Esophagus muscularis mucosa (tissue), 4 donors: ENCODE measurements around the gene SEC61B. TPM values are rescaled to one million over a fixed set of nuclear protein-coding genes. Genes with fewer than 3 reads are reported as not detected.
"Not testable (repeated sequence)": the region's sequence is repeated elsewhere in the genome, so short reads cannot be mapped to it uniquely, and the experiment has no call there.

Experiments
- DNase-seq: peaks from one replicate; pipeline ENCODE4 v3.0.0-alpha.2; 2017; ENCODE audit errors: extremely low spot score
- H3K27ac ChIP-seq, 4 donors: fragments of 200-600 bp; sonication (generic); replicated peaks in 1 of 4; 1 replicate in 3 of 4; 2 replicates in 1 of 4; pipeline ENCODE4 v1.5.1; 2016 to 2019; ENCODE audit warnings: mild to moderate bottlenecking in 1 of 4
- H3K27me3 ChIP-seq, 4 donors: fragments of 200-600 bp; sonication (generic); one replicate each; pipeline versions ENCODE4 v1.5.1 to v1.6.0; 2016 to 2019
- H3K36me3 ChIP-seq, 4 donors: fragments of 200-600 bp; sonication (generic); one replicate each; pipeline ENCODE4 v1.5.1; 2016 to 2019
- H3K4me1 ChIP-seq, 4 donors: fragments of 200-600 bp; sonication (generic); one replicate each; pipeline ENCODE4 v1.5.1; 2016 to 2019
- H3K4me3 ChIP-seq, 4 donors: fragments of 200-600 bp; sonication (generic); 1 replicate in 2 of 4; 2 replicates in 2 of 4; pipeline ENCODE4 v1.5.1; 2016 to 2019; ENCODE audit warnings: mild to moderate bottlenecking in 4 of 4, moderate library complexity in 1 of 4
- H3K9me3 ChIP-seq, 4 donors: fragments of 200-600 bp; sonication (generic); 1 replicate in 3 of 4; 2 replicates in 1 of 4; pipeline ENCODE4 v1.5.1; 2016 to 2019
- CTCF ChIP-seq, 3 experiments: fragments of 200-600 bp in 2 of 3; fragments of 450-650 bp in 1 of 3; sonication (generic) in 2 of 3; IDR thresholded peaks; one replicate each; pipeline ENCODE4 v1.5.1; 2017 to 2019; ENCODE audit warnings: antibody characterized with exemption in 3 of 3, mild to moderate bottlenecking in 2 of 3, moderate library complexity in 1 of 3
- EP300 ChIP-seq: sonication (generic); formaldehyde crosslinking; IDR thresholded peaks from one replicate; pipeline ENCODE4 v1.6.1; 2017; ENCODE audit warnings: antibody characterized with exemption
- POLR2A ChIP-seq: fragments of 450-650 bp; IDR thresholded peaks from one replicate; pipeline ENCODE4 v1.6.1; 2017; ENCODE audit warnings: antibody characterized with exemption, moderate library complexity, mild to moderate bottlenecking, low read depth
- POLR2AphosphoS5 ChIP-seq, 2 donors: sonication (generic); formaldehyde crosslinking; IDR thresholded peaks; one replicate each; pipeline ENCODE4 v1.6.1; 2017; ENCODE audit warnings: antibody characterized with exemption in 2 of 2
- WGBS: methylation state at CpG from one replicate; pipeline ENCODE4 v1.1.5; 2018; 5-methylcytosine and 5-hydroxymethylcytosine counted together
- intact Hi-C: fragments of 100-400 bp; cut with DNase I; formaldehyde crosslinking; loops from one replicate; pipeline ENCODE4 v1.15.1; 2023
- total RNA-seq, 4 donors: library from RNA; depleted of rRNA; stranded (reverse); fragments of >200 nt; gene quantifications; one replicate each; pipeline versions ENCODE4 v1.1.0 to v1.2.1, GENCODE V29; 2016

Gene SEC61B
- total RNA-seq, 4 donors from 2014 or later: 53.6 to 67.9 (median 62.9) TPM

- Histone ChIP-seq H3K4me1 (no peaks in the 10 kb centered on the region), H3K27me3 (no peaks in the 10 kb centered on the region), H3K9me3 (no peaks in the 10 kb centered on the region), H3K36me3 (no peaks in the 10 kb centered on the region), H3K27ac (no peak overlapping the region), H3K4me3 (no peak overlapping the region)
- 73% methylated on average over 2 of the region's 2 CpGs for WGBS
- TF ChIP-seq CTCF (IDR thresholded peaks at IDR 0.05) (no peak), POLR2AphosphoS5 (IDR thresholded peaks at IDR 0.05) (no peak), POLR2A (no peak), EP300 (no peak)
- intact Hi-C loops: no loop called here
- DNase-seq: peak; percentile 29
These were observed 28.6 kb upstream of the SEC61B start for GRCh38 chr9:99193466-99193821.

DNA sequence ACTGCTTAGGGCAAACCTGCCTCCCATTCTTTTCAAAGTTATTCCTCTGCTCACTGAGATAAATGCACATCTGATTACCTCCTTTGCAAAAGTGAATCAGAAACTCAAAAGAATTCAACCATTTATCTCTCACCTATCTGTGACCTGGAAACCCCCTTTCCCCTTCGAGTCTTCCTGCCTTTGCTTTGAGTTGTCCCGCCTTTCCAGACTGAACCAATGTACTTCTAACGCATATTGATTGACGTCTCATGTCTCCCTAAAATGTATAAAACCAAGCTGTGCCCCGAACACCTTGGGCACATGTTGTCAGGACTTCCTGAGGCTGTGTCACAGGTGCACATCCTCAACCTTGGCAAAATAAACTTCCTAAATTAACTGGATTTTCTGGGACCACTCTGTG, 25.6 kb upstream of the SEC61B start:
- H3K9me3 ChIP-seq, intact Hi-C loops, H3K4me1 ChIP-seq, H3K4me3 ChIP-seq, H3K36me3 ChIP-seq, H3K27me3 ChIP-seq, H3K27ac ChIP-seq: not testable (repeated sequence)
- peak; percentile 21 for DNase-seq
- 89% methylated on average over 5 of the region's 5 CpGs for WGBS

- DNase-seq: no peak
- Histone ChIP-seq H3K27ac (no peak overlapping the region), H3K36me3 (no peaks in the 10 kb centered on the region), H3K4me3 (no peak overlapping the region), H3K4me1 (no peaks in the 10 kb centered on the region), H3K9me3 (no peaks in the 10 kb centered on the region), H3K27me3 (no peaks in the 10 kb centered on the region)
- intact Hi-C loops: no loop called here
- 92% methylated on average over 3 of the region's 3 CpGs for WGBS
- TF ChIP-seq POLR2A (no peak), EP300 (no peak), POLR2AphosphoS5 (IDR thresholded peaks at IDR 0.05) (no peak), CTCF (IDR thresholded peaks at IDR 0.05) (no peak)
These were observed 24.9 kb upstream of the SEC61B start for GRCh38 chr9:99197124-99197630.

- 83% methylated on average over 9 of the region's 9 CpGs for WGBS
- DNase-seq: no peak
- intact Hi-C loops: no loop called here
- Histone ChIP-seq H3K36me3 (no peaks in the 10 kb centered on the region), H3K4me3 (no peak overlapping the region), H3K27ac (no peak overlapping the region), H3K9me3 (no peaks in the 10 kb centered on the region), H3K27me3 (no peaks in the 10 kb centered on the region), H3K4me1 (no peaks in the 10 kb centered on the region)
- TF ChIP-seq POLR2AphosphoS5 (IDR thresholded peaks at IDR 0.05): no peak
- TF ChIP-seq POLR2A: no peak
- no peak for TF ChIP-seq CTCF (IDR thresholded peaks at IDR 0.05)
- TF ChIP-seq EP300: no peak
These were observed 24.1 kb upstream of the SEC61B start for GRCh38 chr9:99197987-99198386.

DNA sequence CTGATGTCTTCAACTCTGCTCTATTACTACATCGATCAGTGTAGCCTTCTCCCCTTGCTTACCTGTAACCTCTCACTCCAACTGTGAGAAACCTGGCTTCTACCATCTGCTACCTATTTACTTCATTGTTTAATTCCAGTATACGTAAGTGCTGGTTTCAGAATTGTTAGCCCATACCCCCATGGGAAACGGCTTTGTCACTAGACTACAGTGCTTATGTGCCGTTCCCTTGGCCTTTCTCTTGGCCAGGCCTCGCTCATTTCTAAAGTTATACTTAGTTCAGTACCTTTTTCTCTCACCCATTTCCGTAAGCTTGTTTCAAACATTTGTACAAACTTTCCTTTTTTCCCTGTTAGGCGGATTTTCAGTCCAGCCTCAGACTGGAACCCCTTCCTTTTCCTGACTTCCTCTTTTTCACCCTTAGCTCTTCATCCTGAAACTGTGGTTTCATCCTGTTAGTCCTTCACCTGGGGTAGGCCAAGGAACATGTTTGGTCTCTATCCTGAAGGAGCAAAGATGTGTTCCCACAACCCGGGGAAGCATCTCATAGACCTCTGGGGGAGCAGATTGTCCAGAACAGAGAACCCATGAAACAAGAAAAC, 22.0 kb upstream of the SEC61B start:
- no peaks in the 10 kb centered on the region for H3K4me1 ChIP-seq
- no peak for TF ChIP-seq CTCF (IDR thresholded peaks at IDR 0.05)
- TF ChIP-seq EP300: no peak
- no peak for TF ChIP-seq POLR2A
- no peak for TF ChIP-seq POLR2AphosphoS5 (IDR thresholded peaks at IDR 0.05)
- H3K36me3 ChIP-seq: no peaks in the 10 kb centered on the region
- intact Hi-C loops: no loop called here
- H3K4me3 ChIP-seq: no peak overlapping the region
- WGBS: 92% methylated on average over 8 of the region's 8 CpGs
- no peaks in the 10 kb centered on the region for H3K27me3 ChIP-seq
- H3K9me3 ChIP-seq: no peaks in the 10 kb centered on the region
- DNase-seq: no peak
- no peak overlapping the region for H3K27ac ChIP-seq
